ENCODE results near the gene OR10G2. TPM values are rescaled to one million over a fixed set of nuclear protein-coding genes. Genes with fewer than 3 reads are reported as not detected.

OR10G2 gene, protein sequence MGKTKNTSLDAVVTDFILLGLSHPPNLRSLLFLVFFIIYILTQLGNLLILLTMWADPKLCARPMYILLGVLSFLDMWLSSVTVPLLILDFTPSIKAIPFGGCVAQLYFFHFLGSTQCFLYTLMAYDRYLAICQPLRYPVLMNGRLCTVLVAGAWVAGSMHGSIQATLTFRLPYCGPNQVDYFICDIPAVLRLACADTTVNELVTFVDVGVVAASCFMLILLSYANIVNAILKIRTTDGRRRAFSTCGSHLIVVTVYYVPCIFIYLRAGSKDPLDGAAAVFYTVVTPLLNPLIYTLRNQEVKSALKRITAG
- polyA plus RNA-seq = not detected
- long read RNA-seq, donor 1 = 0 reads
- long read RNA-seq, donor 2 = 0 reads
- long read RNA-seq, donor 3 = 0 reads
- long read RNA-seq, donor 4 = 0 reads
- long read RNA-seq, donor 5 = 0 reads
- long read RNA-seq, donor 6 = 0 reads
- long read RNA-seq, donor 7 = 0 reads
- long read RNA-seq, donor 8 = 0 reads
- long read RNA-seq, donor 9 = 0 reads
- long read RNA-seq, donor 10 = 0 reads

DNA sequence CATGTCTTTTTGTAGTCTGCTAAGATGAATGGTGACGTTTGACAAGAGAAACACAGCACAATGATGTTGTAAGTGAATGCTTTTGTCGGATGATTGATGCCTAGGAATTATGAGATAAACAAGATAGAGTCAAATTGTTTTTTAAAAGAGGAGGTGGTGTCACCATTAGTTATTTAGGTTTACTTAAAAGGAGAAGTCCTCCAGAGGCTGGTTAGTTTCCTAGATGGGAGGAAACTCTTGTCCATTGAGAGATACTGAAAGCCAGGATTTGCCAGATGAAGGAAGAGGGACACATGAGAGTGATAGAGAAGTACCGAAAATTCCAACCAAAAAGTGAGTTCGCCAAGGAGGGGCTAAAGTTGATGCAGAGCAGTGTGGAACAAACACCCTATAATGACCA lies at the start of gene OR10G2:
TSS of gene OR10G2 (minus strand) at position 101 of the 400 bp plus-strand sequence. CDS start at position 3, 98 bp downstream.
- Histone ChIP-seq H3K27me3 (ENCODE audit: control insufficient read depth in 3 of 3, insufficient read depth in 3 of 3, low read length in 3 of 3) (no peaks in the 10 kb centered on the region), H3K4me1 (ENCODE audit: control insufficient read depth in 3 of 3, insufficient read depth in 2 of 3, low read depth in 1 of 3, low read length in 2 of 3) (no peaks in the 10 kb centered on the region), H3K27ac (ENCODE audit: low read depth in 1 of 3, low read length in 2 of 3) (no peak within 1 kb of the TSS), H3K9me3 (ENCODE audit: control insufficient read depth in 2 of 2, insufficient read depth in 1 of 2, low read depth in 1 of 2, low read length in 1 of 2) (no peaks in the 10 kb centered on the region), H3K36me3 (ENCODE audit: control insufficient read depth in 3 of 3, insufficient read depth in 2 of 3, low read depth in 1 of 3, low read length in 3 of 3) (no peaks in the 10 kb centered on the region), H3K4me3 (ENCODE audit: low read depth in 1 of 3, low read length in 3 of 3) (no peak within 1 kb of the TSS)
- FAIRE-seq (no peak), DNase-seq (no peak)
- 72 to 79% (median 77%) methylated on average over 4 of the region's 4 CpGs for WGBS, 3 donors

DNA sequence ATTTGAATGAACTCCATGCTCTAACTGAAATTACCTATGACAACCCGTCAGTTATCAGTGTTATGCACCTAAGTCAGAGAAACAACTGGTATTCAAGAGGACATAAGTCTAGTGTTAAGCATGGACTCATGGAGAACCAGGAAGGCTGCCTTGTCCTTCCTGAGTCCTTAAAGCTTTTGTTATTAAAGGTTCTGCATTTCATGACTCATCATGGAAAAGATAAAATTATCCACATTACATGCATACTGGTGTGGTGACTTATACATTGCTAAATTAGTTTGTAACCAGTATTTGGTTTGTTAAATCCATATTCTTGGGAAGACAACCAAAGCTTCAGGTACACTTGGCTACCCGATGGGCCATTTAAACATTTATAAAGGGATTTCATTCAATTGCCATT lies 45.3 kb upstream of the OR10G2 start:
- no peak overlapping the region for H3K4me3 ChIP-seq (ENCODE audit: low read depth in 1 of 3, low read length in 3 of 3)
- DNase-seq (no peak), FAIRE-seq (no peak)
- no peaks in the 10 kb centered on the region for H3K4me1 ChIP-seq (ENCODE audit: control insufficient read depth in 3 of 3, insufficient read depth in 2 of 3, low read depth in 1 of 3, low read length in 2 of 3)
- H3K9me3 ChIP-seq (ENCODE audit: control insufficient read depth in 2 of 2, insufficient read depth in 1 of 2, low read depth in 1 of 2, low read length in 1 of 2) = peaks cover 0 to 2% of the 10 kb centered on the region in 2 donors
- WGBS, 3 donors = 69 to 75% (median 73%) methylated on average over 2 of the region's 2 CpGs
- H3K27me3 ChIP-seq (ENCODE audit: control insufficient read depth in 3 of 3, insufficient read depth in 3 of 3, low read length in 3 of 3) = no peaks in the 10 kb centered on the region
- H3K36me3 ChIP-seq (ENCODE audit: control insufficient read depth in 3 of 3, insufficient read depth in 2 of 3, low read depth in 1 of 3, low read length in 3 of 3) = no peaks in the 10 kb centered on the region
- no peak overlapping the region for H3K27ac ChIP-seq (ENCODE audit: low read depth in 1 of 3, low read length in 2 of 3)

DNA sequence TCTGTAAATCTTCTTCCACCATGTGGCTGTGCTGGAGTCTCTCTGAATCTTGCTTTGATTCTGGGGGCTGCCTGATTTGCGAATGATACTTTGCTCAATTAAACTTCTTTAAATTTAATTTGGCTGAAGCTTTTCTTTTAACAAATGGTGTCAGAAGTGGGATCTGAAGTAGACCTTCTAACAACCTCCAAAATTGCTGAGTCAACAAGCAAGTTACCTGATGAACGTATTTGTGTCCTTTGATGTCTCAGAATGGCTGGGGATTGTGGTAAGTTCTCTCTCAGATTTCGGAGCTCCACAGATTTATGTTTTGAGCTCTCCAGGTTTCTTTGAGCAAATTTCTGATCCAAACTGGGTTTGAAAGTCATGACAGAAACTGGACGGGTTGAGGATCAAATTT lies 40.8 kb upstream of the OR10G2 start:
- H3K9me3 ChIP-seq (ENCODE audit: control insufficient read depth in 2 of 2, insufficient read depth in 1 of 2, low read depth in 1 of 2, low read length in 1 of 2) = peaks cover 0 to 2% of the 10 kb centered on the region in 2 donors
- DNase-seq (no peak), FAIRE-seq (no peak)
- no peaks in the 10 kb centered on the region for H3K27me3 ChIP-seq (ENCODE audit: control insufficient read depth in 3 of 3, insufficient read depth in 3 of 3, low read length in 3 of 3)
- no peak overlapping the region for H3K4me3 ChIP-seq (ENCODE audit: low read depth in 1 of 3, low read length in 3 of 3)
- H3K27ac ChIP-seq (ENCODE audit: low read depth in 1 of 3, low read length in 2 of 3) = no peak overlapping the region
- no peaks in the 10 kb centered on the region for H3K36me3 ChIP-seq (ENCODE audit: control insufficient read depth in 3 of 3, insufficient read depth in 2 of 3, low read depth in 1 of 3, low read length in 3 of 3)
- 74 to 84% (median 75%) methylated on average over 4 of the region's 4 CpGs for WGBS, 3 donors
- H3K4me1 ChIP-seq (ENCODE audit: control insufficient read depth in 3 of 3, insufficient read depth in 2 of 3, low read depth in 1 of 3, low read length in 2 of 3) = no peaks in the 10 kb centered on the region

DNA sequence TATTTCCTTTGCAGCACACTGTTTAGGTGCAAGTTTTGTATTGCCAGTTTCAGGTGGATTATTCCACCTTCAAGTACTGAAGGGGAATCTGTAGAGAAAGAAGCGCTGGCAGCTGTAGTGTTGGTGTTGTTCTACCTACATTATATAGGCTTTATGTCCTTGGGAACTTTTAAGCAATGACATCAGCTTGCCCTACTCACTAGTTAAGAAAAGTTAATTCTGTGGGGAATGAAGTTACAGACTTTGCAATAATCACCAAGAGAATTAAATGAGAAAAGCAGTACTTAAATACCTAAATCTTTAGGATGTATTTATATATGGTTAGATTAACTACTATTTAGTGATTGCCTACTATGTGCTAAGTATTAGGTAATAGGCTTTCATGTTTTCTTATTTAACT lies 39.0 kb upstream of the OR10G2 start, which contains the start of gene OR4E1:
TSS of gene OR4E1 (minus strand) at position 101 of the 400 bp plus-strand sequence. CDS start 2,883 bp downstream, outside the sequence.
- no peaks in the 10 kb centered on the region for H3K27me3 ChIP-seq (ENCODE audit: control insufficient read depth in 3 of 3, insufficient read depth in 3 of 3, low read length in 3 of 3)
- no peak for FAIRE-seq
- H3K4me3 ChIP-seq (ENCODE audit: low read depth in 1 of 3, low read length in 3 of 3) = no peak within 1 kb of the TSS
- DNase-seq = no peak
- H3K4me1 ChIP-seq (ENCODE audit: control insufficient read depth in 3 of 3, insufficient read depth in 2 of 3, low read depth in 1 of 3, low read length in 2 of 3) = no peaks in the 10 kb centered on the region
- H3K27ac ChIP-seq (ENCODE audit: low read depth in 1 of 3, low read length in 2 of 3) = no peak within 1 kb of the TSS
- H3K9me3 ChIP-seq (ENCODE audit: control insufficient read depth in 2 of 2, insufficient read depth in 1 of 2, low read depth in 1 of 2, low read length in 1 of 2) = peaks cover 0 to 2% of the 10 kb centered on the region in 2 donors
- H3K36me3 ChIP-seq (ENCODE audit: control insufficient read depth in 3 of 3, insufficient read depth in 2 of 3, low read depth in 1 of 3, low read length in 3 of 3) = no peaks in the 10 kb centered on the region
- 86 to 91% (median 87%) methylated on average over 1 of the region's 1 CpG for WGBS, 3 donors

DNA sequence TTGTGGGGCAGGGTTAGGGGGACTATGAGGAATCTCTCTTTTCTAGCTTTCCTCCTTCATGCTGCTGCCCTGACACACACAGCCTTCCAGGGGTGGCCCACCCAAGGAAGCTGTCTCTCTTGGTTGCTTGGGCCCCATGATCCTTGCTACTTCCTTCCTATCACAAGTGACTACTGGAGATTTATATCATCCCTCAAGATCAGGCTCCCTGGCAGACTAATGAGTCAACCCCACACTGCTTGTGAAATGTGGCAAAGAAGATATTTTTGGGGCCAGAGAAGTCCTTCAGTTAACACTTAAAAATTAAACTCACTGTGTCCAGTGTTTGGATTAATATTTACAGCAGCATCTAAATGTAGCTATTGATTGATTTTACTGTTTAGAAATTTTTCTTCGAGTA lies 37.4 kb upstream of the OR10G2 start:
- Histone ChIP-seq H3K27me3 (ENCODE audit: control insufficient read depth in 3 of 3, insufficient read depth in 3 of 3, low read length in 3 of 3) (no peaks in the 10 kb centered on the region), H3K9me3 (ENCODE audit: control insufficient read depth in 2 of 2, insufficient read depth in 1 of 2, low read depth in 1 of 2, low read length in 1 of 2) (peaks cover 0 to 2% of the 10 kb centered on the region in 2 donors), H3K36me3 (ENCODE audit: control insufficient read depth in 3 of 3, insufficient read depth in 2 of 3, low read depth in 1 of 3, low read length in 3 of 3) (no peaks in the 10 kb centered on the region), H3K27ac (ENCODE audit: low read depth in 1 of 3, low read length in 2 of 3) (no peak overlapping the region), H3K4me1 (ENCODE audit: control insufficient read depth in 3 of 3, insufficient read depth in 2 of 3, low read depth in 1 of 3, low read length in 2 of 3) (no peaks in the 10 kb centered on the region), H3K4me3 (ENCODE audit: low read depth in 1 of 3, low read length in 3 of 3) (no peak overlapping the region)
- FAIRE-seq = no peak
- WGBS, 3 donors = 87 to 93% (median 87%) methylated on average over 1 of the region's 1 CpG
- DNase-seq = no peak

DNA sequence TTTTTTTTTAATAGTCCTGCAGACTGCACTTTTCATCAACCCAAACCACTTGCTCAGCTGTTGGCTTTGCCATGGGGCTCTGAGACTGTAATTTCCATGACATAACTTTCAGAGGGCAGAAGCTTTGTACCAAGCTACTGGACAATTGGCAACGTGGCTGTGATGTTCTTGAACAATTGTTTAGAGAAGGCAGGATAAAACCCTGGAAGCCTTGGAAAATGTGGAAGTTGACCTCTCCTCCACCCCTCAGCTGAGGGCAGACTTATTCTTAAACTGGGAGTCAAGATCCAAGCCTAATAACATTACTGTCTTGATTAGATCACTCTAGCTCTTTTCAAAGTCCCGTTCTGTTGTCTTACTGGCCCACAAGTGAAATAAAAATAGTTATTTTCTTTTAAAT lies 36.6 kb upstream of the OR10G2 start:
- Histone ChIP-seq H3K4me1 (ENCODE audit: control insufficient read depth in 3 of 3, insufficient read depth in 2 of 3, low read depth in 1 of 3, low read length in 2 of 3) (no peaks in the 10 kb centered on the region), H3K36me3 (ENCODE audit: control insufficient read depth in 3 of 3, insufficient read depth in 2 of 3, low read depth in 1 of 3, low read length in 3 of 3) (no peaks in the 10 kb centered on the region), H3K27ac (ENCODE audit: low read depth in 1 of 3, low read length in 2 of 3) (no peak overlapping the region), H3K4me3 (ENCODE audit: low read depth in 1 of 3, low read length in 3 of 3) (no peak overlapping the region), H3K27me3 (ENCODE audit: control insufficient read depth in 3 of 3, insufficient read depth in 3 of 3, low read length in 3 of 3) (no peaks in the 10 kb centered on the region), H3K9me3 (ENCODE audit: control insufficient read depth in 2 of 2, insufficient read depth in 1 of 2, low read depth in 1 of 2, low read length in 1 of 2) (peaks cover 0 to 2% of the 10 kb centered on the region in 2 donors)
- DNase-seq = no peak
- no peak for FAIRE-seq
- WGBS, 3 donors = 42 to 49% (median 44%) methylated on average over 2 of the region's 2 CpGs

DNA sequence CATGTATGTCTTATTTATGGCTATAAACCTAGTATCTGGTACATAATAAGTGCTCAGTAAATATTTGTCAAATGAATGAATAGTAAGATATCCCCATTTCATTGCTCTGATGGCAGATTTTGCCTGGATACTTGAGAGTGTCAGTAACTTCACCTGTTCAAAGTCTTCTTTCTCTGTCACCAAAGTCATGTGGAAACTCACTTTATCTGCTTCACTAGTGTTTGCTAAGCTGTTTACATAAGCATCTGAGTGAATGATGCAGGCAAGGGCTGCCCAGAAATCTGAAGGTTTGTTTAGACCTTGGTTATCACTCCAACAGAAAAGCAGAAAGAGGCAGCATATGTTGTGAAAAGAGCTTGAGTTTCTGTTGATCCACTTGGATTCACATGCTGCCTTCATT lies 34.5 kb upstream of the OR10G2 start:
- no peaks in the 10 kb centered on the region for H3K27me3 ChIP-seq (ENCODE audit: control insufficient read depth in 3 of 3, insufficient read depth in 3 of 3, low read length in 3 of 3)
- H3K4me3 ChIP-seq (ENCODE audit: low read depth in 1 of 3, low read length in 3 of 3) = no peak overlapping the region
- FAIRE-seq = no peak
- no peaks in the 10 kb centered on the region for H3K9me3 ChIP-seq (ENCODE audit: control insufficient read depth in 2 of 2, insufficient read depth in 1 of 2, low read depth in 1 of 2, low read length in 1 of 2)
- no peaks in the 10 kb centered on the region for H3K4me1 ChIP-seq (ENCODE audit: control insufficient read depth in 3 of 3, insufficient read depth in 2 of 3, low read depth in 1 of 3, low read length in 2 of 3)
- no peaks in the 10 kb centered on the region for H3K36me3 ChIP-seq (ENCODE audit: control insufficient read depth in 3 of 3, insufficient read depth in 2 of 3, low read depth in 1 of 3, low read length in 3 of 3)
- H3K27ac ChIP-seq (ENCODE audit: low read depth in 1 of 3, low read length in 2 of 3) = no peak overlapping the region
- DNase-seq = no peak

DNA sequence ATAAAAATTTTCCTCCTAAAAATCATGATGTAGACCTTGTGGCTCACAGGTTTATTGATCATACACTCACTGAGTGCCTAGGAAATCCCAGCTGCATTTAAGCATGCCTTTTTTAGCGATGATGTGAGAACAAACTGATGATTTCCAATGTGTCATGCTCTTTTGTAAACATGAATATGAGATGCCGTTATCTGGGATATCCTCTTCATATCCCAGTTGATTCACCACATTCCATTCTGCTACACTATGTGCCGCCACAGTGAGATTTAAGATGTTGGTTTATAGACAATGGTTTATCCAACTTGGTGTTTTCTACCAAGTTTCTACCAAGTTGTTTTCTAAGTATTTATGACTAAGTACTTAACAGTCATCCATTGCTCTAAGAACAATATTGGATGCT lies 33.6 kb upstream of the OR10G2 start:
- Histone ChIP-seq H3K4me3 (ENCODE audit: low read depth in 1 of 3, low read length in 3 of 3) (no peak overlapping the region), H3K27me3 (ENCODE audit: control insufficient read depth in 3 of 3, insufficient read depth in 3 of 3, low read length in 3 of 3) (no peaks in the 10 kb centered on the region), H3K27ac (ENCODE audit: low read depth in 1 of 3, low read length in 2 of 3) (no peak overlapping the region), H3K36me3 (ENCODE audit: control insufficient read depth in 3 of 3, insufficient read depth in 2 of 3, low read depth in 1 of 3, low read length in 3 of 3) (no peaks in the 10 kb centered on the region), H3K9me3 (ENCODE audit: control insufficient read depth in 2 of 2, insufficient read depth in 1 of 2, low read depth in 1 of 2, low read length in 1 of 2) (no peaks in the 10 kb centered on the region), H3K4me1 (ENCODE audit: control insufficient read depth in 3 of 3, insufficient read depth in 2 of 3, low read depth in 1 of 3, low read length in 2 of 3) (no peaks in the 10 kb centered on the region)
- WGBS, 3 donors = 57 to 70% (median 68%) methylated on average over 3 of the region's 3 CpGs
- FAIRE-seq = no peak
- no peak for DNase-seq
